Urothelium cell line (cell line): ENCODE data around the gene CALCR.
"Not testable (repeated sequence)": the region's sequence is repeated elsewhere in the genome, so short reads cannot be mapped to it uniquely, and the experiment has no call there.

Experiments
- DNase-seq: peaks from one replicate; pipeline ENCODE4 v3.0.0; 2011; ENCODE audit warnings: low spot score, mixed read lengths
- FAIRE-seq: peaks from 2 replicates; lab custom pipeline; 2011; peaks lifted over from hg19 to GRCh38; lab: Jason Lieb, UNC

The CALCR gene

DNA sequence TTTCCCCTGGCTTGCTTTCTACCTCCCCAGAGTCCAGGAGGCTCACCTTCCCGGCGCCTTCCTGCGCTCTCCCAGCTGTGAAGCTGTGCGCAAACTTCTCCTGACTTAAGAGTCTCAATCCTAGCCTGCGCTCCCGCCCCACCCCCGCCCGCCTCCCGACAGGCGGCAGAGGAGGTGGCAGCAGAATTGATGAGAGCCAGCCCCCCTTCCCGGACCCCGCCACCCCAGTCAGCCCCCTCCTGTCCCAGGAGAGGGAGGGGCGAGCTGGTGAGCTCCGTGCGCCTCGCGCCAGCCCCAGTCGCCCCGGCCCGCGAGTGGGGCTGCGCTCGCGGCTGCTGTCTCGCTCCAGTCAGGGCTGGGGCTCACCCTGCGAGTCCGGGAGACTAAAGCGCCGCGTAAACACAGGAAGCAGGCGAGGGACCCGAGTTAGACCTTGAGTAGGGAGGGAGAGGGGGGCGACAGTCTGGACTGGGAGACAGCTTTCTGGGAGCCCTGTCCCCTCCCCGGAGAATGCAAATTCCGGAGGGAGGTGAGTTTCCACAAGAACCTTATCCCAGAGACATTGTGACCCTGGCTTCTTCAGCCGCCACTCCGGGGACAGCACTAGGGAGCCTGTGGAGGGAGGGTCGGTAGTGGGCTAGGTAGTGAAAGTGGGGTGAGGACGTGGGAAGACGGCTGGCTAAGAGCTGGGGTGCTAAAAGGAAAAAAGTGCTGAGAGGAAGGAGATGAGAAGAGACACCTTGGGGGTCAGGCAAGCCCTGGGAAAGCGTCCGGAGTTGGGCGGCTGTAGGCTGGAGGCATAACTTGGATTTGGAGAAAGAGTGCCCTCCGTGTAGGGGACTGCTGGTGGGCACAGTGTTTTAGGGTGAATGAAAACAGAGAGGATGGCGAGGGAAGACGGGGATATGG lies at the start of gene CALCR:
TSS of gene CALCR (minus strand) at position 79 of the 909 bp plus-strand sequence. CDS start 87,743 bp downstream, outside the sequence.
- DNase-seq, result peak; percentile 65
- FAIRE-seq, result no peak

DNA sequence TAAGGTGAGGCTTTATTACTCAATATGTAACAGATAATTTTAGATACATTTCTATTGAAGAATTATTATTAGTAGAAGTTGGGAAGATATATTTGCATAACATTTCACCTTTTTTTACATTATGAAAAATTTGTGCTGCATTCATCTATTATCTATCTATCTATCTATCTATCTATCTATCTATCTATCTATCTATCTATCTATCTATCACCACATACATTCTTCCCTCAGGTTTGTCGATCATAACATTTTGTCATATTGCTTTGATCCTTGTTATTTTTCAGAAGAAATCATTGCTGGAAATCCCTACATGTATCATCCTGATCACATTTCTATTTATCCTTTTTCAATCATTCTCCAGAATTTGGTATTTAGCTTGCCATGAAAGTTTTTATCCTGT lies 49.3 kb upstream of the CALCR start:
- DNase-seq, result no peak
- FAIRE-seq, result no peak

GRCh38 chr7:93622036-93623033 lies 47.8 kb upstream of the CALCR start:
- peak; percentile 80 for DNase-seq
- FAIRE-seq, result peak; percentile 95

GRCh38 chr7:93620864-93621263 lies 46.3 kb upstream of the CALCR start:
- FAIRE-seq (no peak), DNase-seq (no peak)

GRCh38 chr7:93620057-93620456 lies 45.5 kb upstream of the CALCR start:
- FAIRE-seq (no peak), DNase-seq (no peak)

- DNase-seq, result no peak
- peak; percentile 63 for FAIRE-seq
These were observed 26.8 kb upstream of the CALCR start for GRCh38 chr7:93601363-93601762.

- no peak for DNase-seq
- FAIRE-seq, result no peak
These were observed 19.7 kb upstream of the CALCR start for GRCh38 chr7:93594250-93594649.

- no peak for DNase-seq
- no peak for FAIRE-seq
These were observed 18.2 kb upstream of the CALCR start for GRCh38 chr7:93592588-93593266.

DNA sequence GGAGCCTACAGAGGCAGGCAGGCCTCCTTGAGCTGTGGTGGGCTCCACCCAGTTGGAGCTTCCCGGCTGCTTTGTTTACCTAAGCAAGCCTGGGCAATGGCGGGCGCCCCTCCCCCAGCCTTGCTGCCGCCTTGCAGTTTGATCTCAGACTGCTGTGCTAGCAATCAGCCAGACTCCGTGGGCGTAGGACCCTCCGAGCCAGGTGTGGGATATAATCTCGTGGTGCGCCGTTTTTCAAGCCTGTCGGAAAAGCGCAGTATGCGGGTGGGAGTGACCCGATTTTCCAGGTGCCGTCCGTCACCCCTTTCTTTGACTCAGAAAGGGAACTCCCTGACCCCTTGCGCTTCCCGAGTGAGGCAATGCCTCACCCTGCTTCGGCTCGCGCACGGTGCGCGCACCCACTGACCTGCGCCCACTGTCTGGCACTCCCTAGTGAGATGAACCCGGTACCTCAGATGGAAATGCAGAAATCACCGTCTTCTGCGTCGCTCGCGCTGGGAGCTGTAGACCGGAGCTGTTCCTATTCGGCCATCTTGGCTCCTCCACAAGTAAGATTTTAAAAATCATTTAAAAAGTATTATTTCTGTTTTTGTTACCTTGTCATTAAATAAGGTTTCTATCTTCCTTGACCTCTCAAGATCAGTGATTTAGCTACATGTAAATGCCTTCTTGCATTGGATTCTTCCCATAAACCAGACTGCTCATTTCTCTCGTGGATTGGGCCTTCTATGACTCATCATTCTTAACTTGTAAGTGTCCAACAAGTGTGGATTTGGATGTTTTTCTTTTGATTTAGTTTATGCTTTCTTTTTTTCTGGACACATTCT lies 16.9 kb upstream of the CALCR start:
- not testable (repeated sequence) for FAIRE-seq, DNase-seq

- FAIRE-seq, DNase-seq: not testable (repeated sequence)
These were observed 11.9 kb upstream of the CALCR start for GRCh38 chr7:93586479-93586865.

DNA sequence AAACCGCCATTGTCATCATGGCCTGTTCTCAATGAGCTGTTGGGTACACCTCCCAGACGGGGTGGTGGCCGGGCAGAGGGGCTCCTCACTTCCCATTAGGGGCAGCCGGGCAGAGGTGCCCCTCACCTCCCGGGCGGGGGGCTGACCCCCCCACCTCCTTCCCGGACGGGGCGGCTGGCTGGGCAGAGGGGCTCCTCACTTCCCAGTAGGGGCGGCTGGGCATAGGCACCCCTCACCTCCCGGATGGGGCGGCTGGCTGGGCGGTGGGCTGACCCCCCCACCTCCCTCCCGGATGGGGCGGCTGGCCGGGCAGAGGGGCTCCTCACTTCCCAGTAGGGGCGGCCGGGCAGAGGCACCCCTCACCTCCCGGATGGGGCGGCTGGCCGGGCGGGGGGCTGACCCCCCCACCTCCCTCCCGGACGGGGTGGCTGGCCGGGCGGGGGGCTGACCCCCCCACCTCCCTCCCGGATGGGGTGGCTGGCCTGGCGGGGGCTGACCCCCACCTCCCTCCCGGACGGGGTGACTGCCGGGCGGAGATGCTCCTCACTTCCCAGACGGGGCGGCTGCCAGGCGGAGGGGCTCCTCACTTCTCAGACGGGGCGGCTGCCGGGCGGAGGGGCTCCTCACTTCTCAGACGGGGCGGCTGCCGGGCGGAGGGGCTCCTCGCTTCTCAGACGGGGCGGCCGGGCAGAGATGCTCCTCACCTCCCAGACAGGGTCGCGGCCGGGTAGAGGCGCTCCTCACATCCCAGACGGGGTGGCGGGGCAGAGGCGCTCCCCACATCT lies 11.4 kb upstream of the CALCR start:
- DNase-seq, FAIRE-seq: not testable (repeated sequence)

DNA sequence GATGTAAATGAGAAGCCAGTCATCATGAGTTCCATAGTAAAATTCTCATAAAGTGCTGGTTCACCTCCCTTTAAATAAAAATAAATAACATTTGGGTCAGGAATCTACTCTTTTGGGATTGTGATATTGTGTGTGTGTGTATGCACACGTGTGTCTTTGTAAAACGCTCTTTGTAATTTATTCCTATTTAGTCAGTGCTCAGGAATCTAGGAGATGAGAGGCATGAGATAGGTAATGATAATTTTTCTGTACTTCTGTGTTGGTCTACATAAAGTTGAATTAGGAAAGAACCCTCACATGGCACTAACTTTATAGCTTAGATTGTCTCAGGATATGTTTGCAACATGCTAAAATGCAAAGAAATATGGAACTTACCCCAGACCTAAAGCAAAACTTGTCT lies 4.9 kb upstream of the CALCR start:
- no peak for FAIRE-seq
- no peak for DNase-seq

DNA sequence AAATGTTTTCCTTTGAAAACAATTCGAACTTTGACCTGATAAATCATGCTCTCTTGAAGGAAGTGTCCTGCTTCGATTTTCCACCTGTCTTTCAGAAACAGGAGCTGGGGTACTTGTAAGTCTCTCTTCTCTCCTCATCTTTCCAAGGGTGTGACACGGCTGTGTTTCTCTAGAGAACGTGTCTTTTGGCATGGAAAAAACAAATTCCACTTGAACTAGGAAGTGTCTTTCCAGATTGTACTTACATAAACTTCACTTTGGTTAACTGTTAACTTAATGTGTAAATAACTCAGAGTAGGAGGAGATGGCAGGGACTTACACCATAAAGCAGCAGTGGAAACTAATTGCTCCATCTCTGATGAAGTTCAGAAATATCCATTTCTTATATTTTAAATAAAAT lies 4.2 kb upstream of the CALCR start:
- FAIRE-seq (no peak), DNase-seq (no peak)

DNA sequence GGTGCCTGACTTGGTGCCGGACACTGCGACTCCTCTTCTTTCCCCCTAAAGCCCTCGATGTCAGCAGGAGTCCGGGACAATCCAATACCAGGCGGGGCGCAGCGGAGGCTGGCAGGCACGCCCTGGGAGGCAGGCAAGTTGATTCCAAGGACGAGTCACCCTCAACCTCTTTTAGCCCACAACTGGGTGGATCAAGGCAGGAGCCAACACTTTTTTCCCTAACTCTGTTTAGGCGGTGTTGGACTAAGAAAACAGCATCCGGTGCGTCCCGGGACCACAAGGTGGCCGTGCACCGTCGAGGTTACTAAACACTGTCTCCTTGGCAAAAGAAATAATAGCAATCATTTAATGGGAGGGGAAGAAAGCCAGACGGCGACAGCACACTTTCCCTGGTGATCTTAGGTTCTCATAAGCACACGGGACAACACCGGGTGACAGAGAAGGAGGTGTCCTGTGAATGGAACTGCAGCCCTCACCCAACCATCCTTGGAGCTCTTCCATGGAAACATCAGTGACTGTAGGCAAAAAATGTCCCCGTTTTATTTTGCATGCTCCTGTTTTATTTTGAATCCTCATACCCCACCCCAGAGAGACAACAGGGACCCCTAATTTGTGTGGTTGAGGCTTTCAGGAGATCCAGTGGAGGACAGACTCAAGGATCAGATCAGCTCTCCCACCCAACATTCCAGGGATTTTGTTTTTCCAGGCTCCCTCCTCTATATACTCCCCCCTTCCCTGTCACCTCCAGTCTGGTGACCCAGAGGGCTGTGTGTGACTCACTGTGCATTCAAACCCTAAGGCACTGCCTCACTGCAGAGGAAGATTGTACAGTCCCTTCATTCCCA lies 1.3 kb upstream of the CALCR start:
- DNase-seq, result peak; percentile 54
- peak; percentile 94 for FAIRE-seq

DNA sequence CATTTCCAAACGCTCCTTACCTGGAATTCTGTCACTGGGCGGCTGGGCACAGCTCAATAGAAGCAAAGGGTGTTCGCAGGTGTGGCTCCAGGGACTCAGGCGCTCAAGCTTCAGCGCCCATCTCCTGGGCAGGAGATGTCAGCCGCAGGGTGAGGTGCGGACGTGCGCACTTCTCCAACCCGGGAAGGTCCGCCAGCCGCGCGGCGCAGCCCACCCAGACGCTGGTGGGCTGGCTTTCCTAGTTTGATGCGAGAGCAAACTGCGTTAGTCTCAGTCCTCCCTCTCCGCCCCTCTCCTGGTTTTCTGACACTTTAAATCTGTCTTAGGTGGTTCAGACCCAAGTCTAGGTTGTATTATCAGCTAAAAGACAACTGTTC lies 267 bp downstream of the CALCR start:
- FAIRE-seq, result no peak
- peak; percentile 18 for DNase-seq

DNA sequence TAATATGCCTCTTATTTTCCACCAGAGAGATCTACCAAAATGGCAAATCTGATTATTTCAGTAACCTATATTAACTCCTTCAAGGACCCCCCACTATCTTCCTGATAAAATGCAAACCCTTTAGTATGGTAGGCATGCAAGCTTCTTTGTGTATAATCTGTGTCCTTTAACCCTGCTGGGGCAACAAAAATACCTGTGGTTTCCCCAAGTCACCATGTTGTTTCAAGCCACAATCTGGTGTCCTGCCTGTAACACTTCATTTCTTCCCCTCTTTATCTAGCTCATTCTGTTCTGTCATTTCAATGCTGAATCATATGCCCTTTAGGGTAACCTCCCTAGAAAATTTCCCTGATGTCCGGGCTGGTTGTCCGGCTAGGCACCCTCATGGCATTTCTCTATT lies 5.3 kb downstream of the CALCR start:
- no peak for DNase-seq
- peak; percentile 53 for FAIRE-seq

DNA sequence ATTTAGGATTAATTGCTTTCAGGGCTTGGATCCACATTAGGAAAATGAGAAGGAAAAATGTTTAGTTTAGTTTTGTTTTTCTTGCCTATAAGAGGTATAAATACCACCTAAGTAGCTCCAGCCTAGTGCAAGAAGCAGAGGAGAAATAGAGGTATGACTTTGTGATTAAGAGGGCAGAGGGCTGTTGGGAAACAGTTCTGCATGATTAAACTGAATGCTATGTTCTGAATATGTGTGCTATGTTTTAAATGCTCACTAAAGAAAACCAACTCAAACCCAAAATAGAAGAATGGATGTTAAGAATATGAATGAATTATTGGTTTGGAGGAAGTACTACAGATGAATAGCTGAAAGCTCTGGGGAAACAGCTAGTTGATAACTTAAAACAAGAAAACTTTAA lies 7.6 kb downstream of the CALCR start:
- no peak for FAIRE-seq
- DNase-seq, result no peak

DNA sequence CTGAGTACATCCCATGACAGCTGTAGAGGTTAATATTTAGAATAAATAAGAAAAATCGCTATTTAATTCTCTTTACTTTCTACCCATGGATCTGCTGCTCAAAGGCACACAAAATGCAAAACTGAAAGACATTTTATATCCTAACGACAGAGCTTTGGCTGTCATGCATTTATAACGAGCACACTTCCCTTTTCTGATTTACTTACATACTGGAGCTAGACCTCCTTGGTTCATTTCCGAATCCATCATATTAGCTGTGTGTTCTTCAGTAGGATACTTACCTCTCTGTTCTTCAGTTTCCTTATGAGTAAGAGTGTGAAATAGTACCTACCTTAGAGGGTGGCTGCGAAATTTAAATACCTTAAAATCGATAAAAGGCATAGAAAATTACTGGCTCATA lies 10.9 kb downstream of the CALCR start:
- DNase-seq, result no peak
- FAIRE-seq, result no peak
